Suppressor macrophage treated with lipopolysaccharide for 4 hours (primary cell): ENCODE measurements around the gene NDST4.
"Not testable (repeated sequence)": the region's sequence is repeated elsewhere in the genome, so short reads cannot be mapped to it uniquely, and the experiment has no call there.

Experiments
- DNase-seq: peaks from one replicate; pipeline ENCODE4 v3.0.0-alpha.2; 2020

NDST4 gene

GRCh38 chr4:115053313-115053712, 60.1 kb downstream of the NDST4 start:
- DNase-seq = no peak

- no peak for DNase-seq
These were observed 70.9 kb downstream of the NDST4 start for GRCh38 chr4:115042496-115042895.

GRCh38 chr4:115030281-115030680, 83.1 kb downstream of the NDST4 start:
- DNase-seq = no peak

- no peak for DNase-seq
These were observed 84.6 kb downstream of the NDST4 start for GRCh38 chr4:115028682-115029410.

GRCh38 chr4:114999880-115000279, 113.5 kb downstream of the NDST4 start:
- DNase-seq = no peak

GRCh38 chr4:114998316-114998715, 115.1 kb downstream of the NDST4 start:
- DNase-seq = no peak

GRCh38 chr4:114997576-114998247, 115.7 kb downstream of the NDST4 start:
- DNase-seq = no peak

- DNase-seq = no peak
These were observed 127.3 kb downstream of the NDST4 start for GRCh38 chr4:114986133-114986532.

- DNase-seq = no peak
These were observed 132.3 kb downstream of the NDST4 start for GRCh38 chr4:114980932-114981708.

GRCh38 chr4:114980399-114980798, 133.0 kb downstream of the NDST4 start:
- not testable (repeated sequence) for DNase-seq

- DNase-seq = no peak
These were observed 136.5 kb downstream of the NDST4 start for GRCh38 chr4:114976901-114977300.

- no peak for DNase-seq
These were observed 149.4 kb downstream of the NDST4 start for GRCh38 chr4:114964026-114964425.

- no peak for DNase-seq
These were observed 167.8 kb downstream of the NDST4 start for GRCh38 chr4:114945616-114946015.

- no peak for DNase-seq
These were observed 171.9 kb downstream of the NDST4 start for GRCh38 chr4:114941503-114941902.

GRCh38 chr4:114927881-114928280, 185.5 kb downstream of the NDST4 start:
- DNase-seq = no peak

- DNase-seq = no peak
These were observed 186.8 kb downstream of the NDST4 start for GRCh38 chr4:114926583-114926982.

- no peak for DNase-seq
These were observed 189.1 kb downstream of the NDST4 start for GRCh38 chr4:114924311-114924710.

GRCh38 chr4:114922592-114922933, 190.9 kb downstream of the NDST4 start:
- no peak for DNase-seq

GRCh38 chr4:114921790-114922591, 191.4 kb downstream of the NDST4 start:
- no peak for DNase-seq

GRCh38 chr4:114921191-114921590, 192.2 kb downstream of the NDST4 start:
- DNase-seq = no peak

GRCh38 chr4:114911111-114911510, 202.3 kb downstream of the NDST4 start:
- no peak for DNase-seq

GRCh38 chr4:114907568-114907967, 205.9 kb downstream of the NDST4 start:
- DNase-seq = no peak

GRCh38 chr4:114905017-114905416, 208.4 kb downstream of the NDST4 start:
- DNase-seq = no peak
